Smooth muscle cell (in vitro differentiated cells): Measurements from ENCODE around the gene PPP1R9A. TPM values are rescaled to one million over a fixed set of nuclear protein-coding genes. Genes with fewer than 3 reads are reported as not detected.

Experiments
- DNase-seq: peaks from one replicate; lab custom pipeline; 2025; ENCODE audit not compliant: unreplicated experiment; lab: John Stamatoyannopoulos, UW
- H2AFZ ChIP-seq: fragments of 200-600 bp; sonication (generic); 2 replicates; pipeline ENCODE4 v1.6.0; 2016; ENCODE audit warnings: antibody characterized with exemption, low read depth, mild to moderate bottlenecking
- H3F3A ChIP-seq: fragments of 200-600 bp; sonication (generic); 2 replicates; pipeline ENCODE4 v1.6.0; 2017; ENCODE audit warnings: antibody characterized with exemption, low read depth
- H3K27ac ChIP-seq: fragments of 200-600 bp; sonication (generic); 2 replicates; pipeline ENCODE4 v1.5.1; 2016; ENCODE audit warnings: low read depth, mild to moderate bottlenecking
- H3K27me3 ChIP-seq: fragments of 200-600 bp; sonication (generic); 2 replicates; pipeline ENCODE4 v1.6.1; 2016; ENCODE audit warnings: low read depth, mild to moderate bottlenecking
- H3K36me3 ChIP-seq: fragments of 200-600 bp; sonication (generic); 2 replicates; pipeline ENCODE4 v1.5.1; 2016; ENCODE audit warnings: low read depth
- H3K4me1 ChIP-seq: fragments of 200-600 bp; sonication (generic); 2 replicates; pipeline ENCODE4 v1.5.1; 2016; ENCODE audit warnings: low read depth
- H3K4me2 ChIP-seq: fragments of 200-600 bp; sonication (generic); 2 replicates; pipeline ENCODE4 v1.6.0; 2016; ENCODE audit warnings: mild to moderate bottlenecking
- H3K4me3 ChIP-seq: fragments of 200-600 bp; sonication (generic); 2 replicates; pipeline ENCODE4 v1.5.1; 2016; ENCODE audit warnings: mild to moderate bottlenecking
- H3K79me2 ChIP-seq: fragments of 200-600 bp; sonication (generic); 2 replicates; pipeline ENCODE4 v1.6.0; 2016; ENCODE audit warnings: low read depth, mild to moderate bottlenecking
- H3K9ac ChIP-seq: fragments of 200-600 bp; sonication (generic); 2 replicates; pipeline ENCODE4 v1.6.0; 2016; ENCODE audit warnings: low read depth
- H3K9me3 ChIP-seq: fragments of 200-600 bp; sonication (generic); replicated peaks from 2 replicates; pipeline ENCODE4 v1.5.1; 2016; ENCODE audit warnings: low read depth
- H4K20me1 ChIP-seq: fragments of 200-600 bp; sonication (generic); 2 replicates; pipeline ENCODE4 v1.6.0; 2016; ENCODE audit warnings: low read depth
- CTCF ChIP-seq: fragments of 200-600 bp; sonication (generic); IDR thresholded peaks from 2 replicates; pipeline ENCODE4 v1.5.1; 2017; ENCODE audit warnings: borderline replicate concordance, mild to moderate bottlenecking, antibody characterized with exemption; ENCODE audit not compliant: insufficient read depth, poor library complexity, severe bottlenecking
- WGBS: methylation state at CpG from one replicate; pipeline ENCODE4 v1.1.7; 2016; ENCODE audit warnings: low lambda C conversion rate; 5-methylcytosine and 5-hydroxymethylcytosine counted together
- polyA plus RNA-seq: library from polyadenylated mRNA; unstranded; fragments of >200 nt; fragmentation: Nextera tagmentation; extraction: Ambion mirVana; gene quantifications from 2 replicates; pipeline ENCODE4 v1.2.1, GENCODE V29; 2016
- total RNA-seq: library from RNA; depleted of rRNA; stranded (reverse); fragments of >200 nt; gene quantifications from 2 replicates; pipeline ENCODE4 v1.2.3, GENCODE V29; 2014

The PPP1R9A gene
- total and polyA plus RNA-seq, 2 experiments from 2014 or later, result 0.22 to 1.6 TPM

GRCh38 chr7:95055295-95055694 lies 147.9 kb downstream of the PPP1R9A start:
- Histone ChIP-seq H3K4me3 (no peak overlapping the region), H3K4me2 (no peak overlapping the region), H3K27ac (no peak overlapping the region), H3K36me3 (no peaks in the 10 kb centered on the region), H3F3A (no peaks in the 10 kb centered on the region), H3K9me3 (no peaks in the 10 kb centered on the region), H2AFZ (no peak overlapping the region), H3K4me1 (no peaks in the 10 kb centered on the region), H3K27me3 (no peaks in the 10 kb centered on the region), H3K79me2 (no peaks in the 10 kb centered on the region), H4K20me1 (no peaks in the 10 kb centered on the region), H3K9ac (no peak overlapping the region)
- DNase-seq, result no peak
- TF ChIP-seq CTCF, result no peak
- WGBS, result 40% methylated on average over 1 of the region's 1 CpG

GRCh38 chr7:95056107-95056739 lies 148.8 kb downstream of the PPP1R9A start:
- H3K9ac ChIP-seq, result no peak overlapping the region
- H3K4me2 ChIP-seq, result no peak overlapping the region
- no peak for DNase-seq
- H3K27ac ChIP-seq, result no peak overlapping the region
- H3K9me3 ChIP-seq, result no peaks in the 10 kb centered on the region
- H4K20me1 ChIP-seq, result no peaks in the 10 kb centered on the region
- WGBS, result 77% methylated on average over 1 of the region's 1 CpG
- no peaks in the 10 kb centered on the region for H3K4me1 ChIP-seq
- H3K27me3 ChIP-seq, result no peaks in the 10 kb centered on the region
- no peak overlapping the region for H3K4me3 ChIP-seq
- TF ChIP-seq CTCF, result no peak
- H3K36me3 ChIP-seq, result no peaks in the 10 kb centered on the region
- H3F3A ChIP-seq, result no peaks in the 10 kb centered on the region
- no peaks in the 10 kb centered on the region for H3K79me2 ChIP-seq
- H2AFZ ChIP-seq, result no peak overlapping the region

- Histone ChIP-seq H3K27ac (no peak overlapping the region), H2AFZ (no peak overlapping the region), H3K27me3 (no peaks in the 10 kb centered on the region), H3K4me2 (no peak overlapping the region), H3K4me1 (no peaks in the 10 kb centered on the region), H3F3A (no peaks in the 10 kb centered on the region), H4K20me1 (no peaks in the 10 kb centered on the region), H3K4me3 (no peak overlapping the region), H3K9me3 (no peaks in the 10 kb centered on the region), H3K9ac (no peak overlapping the region), H3K36me3 (no peaks in the 10 kb centered on the region), H3K79me2 (no peaks in the 10 kb centered on the region)
- no peak for DNase-seq
- no peak for TF ChIP-seq CTCF
Observed at GRCh38 chr7:95056901-95057300, 149.5 kb downstream of the PPP1R9A start.

- H3K9me3 ChIP-seq, result no peaks in the 10 kb centered on the region
- H3K9ac ChIP-seq, result no peak overlapping the region
- H3K36me3 ChIP-seq, result no peaks in the 10 kb centered on the region
- no peak for TF ChIP-seq CTCF
- H3K27ac ChIP-seq, result no peak overlapping the region
- no peaks in the 10 kb centered on the region for H3K27me3 ChIP-seq
- no peaks in the 10 kb centered on the region for H3K79me2 ChIP-seq
- no peak overlapping the region for H2AFZ ChIP-seq
- 95% methylated on average over 4 of the region's 4 CpGs for WGBS
- DNase-seq, result no peak
- no peaks in the 10 kb centered on the region for H3K4me1 ChIP-seq
- no peak overlapping the region for H3K4me2 ChIP-seq
- no peaks in the 10 kb centered on the region for H3F3A ChIP-seq
- no peak overlapping the region for H3K4me3 ChIP-seq
- H4K20me1 ChIP-seq, result no peaks in the 10 kb centered on the region
Observed at GRCh38 chr7:95059842-95060313, 152.5 kb downstream of the PPP1R9A start.
